ENCODE data around the gene NT5C2.
A peak's percentile ranks its signal among the peaks of the same experiment; 100 is the strongest.

Gene NT5C2

DNA sequence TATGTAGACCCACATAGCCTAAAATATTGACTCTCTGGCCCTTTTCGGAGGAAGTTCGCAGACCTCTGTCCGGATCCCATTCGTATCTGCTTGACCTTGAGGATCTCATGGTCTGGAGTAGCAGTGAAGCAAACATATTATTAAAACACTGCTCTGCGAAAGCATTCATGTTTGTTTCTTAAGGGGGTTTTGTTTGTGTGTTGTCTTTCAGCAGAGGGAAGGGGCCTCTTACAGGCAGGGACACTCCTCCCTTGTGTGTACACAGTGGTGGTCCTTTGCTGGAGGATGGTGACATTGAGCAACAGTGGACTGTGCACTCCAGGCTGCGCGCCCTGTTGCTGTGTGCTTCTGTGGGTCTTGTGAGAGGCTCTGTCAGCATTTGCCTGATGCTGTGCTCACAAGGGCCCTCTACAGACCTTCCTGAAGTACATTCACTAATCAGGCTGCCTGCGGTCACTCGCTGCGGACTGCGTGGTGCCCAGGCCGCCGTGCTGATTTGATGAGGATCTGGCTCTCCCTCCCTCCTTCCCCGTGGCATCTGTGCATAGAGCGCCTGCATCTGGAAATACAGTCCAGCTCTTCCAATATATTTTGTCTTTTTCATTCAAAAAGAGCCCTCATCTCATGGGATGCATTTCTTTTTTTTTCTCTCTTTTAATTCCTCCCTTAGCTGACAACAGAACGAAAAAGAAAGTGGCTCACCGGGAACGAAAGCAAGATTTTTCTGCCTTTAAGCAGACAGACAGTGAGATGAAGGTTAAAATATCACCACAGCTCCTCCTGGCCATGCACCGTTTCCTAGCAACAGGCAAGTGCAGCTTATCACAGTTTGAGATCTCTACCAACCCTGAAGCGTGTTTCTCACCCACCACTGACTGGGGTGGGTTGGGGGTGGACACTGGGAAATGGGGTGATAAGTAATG is 139.2 kb downstream of the NT5C2 start:
- peak; percentile 63 for DNase-seq

DNA sequence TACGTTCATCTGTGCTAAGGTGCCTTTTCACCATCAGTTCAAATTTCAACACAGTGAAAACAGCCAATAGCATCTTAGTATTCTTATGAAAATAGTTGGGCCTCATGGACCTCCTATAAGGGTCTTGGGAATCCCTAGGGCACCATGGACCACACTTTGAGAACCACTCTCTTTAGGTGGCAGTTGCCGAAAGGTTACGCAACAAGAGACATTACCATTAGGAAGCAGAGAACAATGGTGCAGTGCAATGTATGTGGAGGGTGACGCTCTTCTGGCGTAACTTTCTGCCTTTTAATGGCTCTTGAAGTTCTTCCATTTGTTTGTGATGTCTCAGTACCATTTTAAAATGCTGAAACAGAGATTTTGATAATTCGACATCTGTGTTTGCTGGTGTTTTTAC is 143.8 kb downstream of the NT5C2 start:
- DNase-seq: no peak

DNA sequence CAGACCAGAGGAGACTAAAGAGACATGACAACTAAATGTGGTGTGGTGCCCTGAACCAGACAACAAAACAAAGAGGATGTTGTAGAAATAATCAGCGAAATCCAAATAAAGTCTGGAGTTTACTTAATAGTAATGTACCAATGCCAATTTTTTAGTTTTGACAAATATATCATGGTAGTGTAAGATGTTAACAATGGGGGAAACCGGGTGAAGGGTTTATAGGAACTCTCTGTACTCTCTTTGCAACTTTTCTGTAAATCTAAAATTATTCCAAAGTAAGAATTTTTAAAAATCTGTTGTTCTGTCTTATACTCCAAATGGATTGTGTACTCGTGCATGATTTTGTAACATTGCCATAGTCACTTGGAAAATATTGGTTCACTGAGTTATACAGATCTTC is 145.7 kb downstream of the NT5C2 start:
- no peak for DNase-seq

DNA sequence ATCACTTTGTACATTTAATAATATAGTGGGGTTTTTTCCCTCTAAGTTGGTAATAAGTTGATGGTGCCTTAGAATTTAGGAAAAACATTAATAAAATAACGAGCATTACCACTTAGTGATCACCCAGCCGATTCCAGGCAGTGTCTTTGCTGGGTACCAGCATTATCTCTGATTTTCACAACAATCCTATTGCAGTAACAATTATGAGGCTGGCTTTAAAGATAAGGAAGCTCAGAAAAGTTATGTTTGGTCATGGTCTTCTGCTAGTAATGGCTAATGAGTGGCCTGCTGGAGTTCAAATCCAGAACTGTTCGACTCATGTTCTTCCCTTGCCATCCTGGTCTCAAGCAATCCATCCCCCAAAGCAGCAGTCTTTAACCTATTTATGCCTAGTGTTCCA is 147.1 kb downstream of the NT5C2 start:
- DNase-seq: no peak

DNA sequence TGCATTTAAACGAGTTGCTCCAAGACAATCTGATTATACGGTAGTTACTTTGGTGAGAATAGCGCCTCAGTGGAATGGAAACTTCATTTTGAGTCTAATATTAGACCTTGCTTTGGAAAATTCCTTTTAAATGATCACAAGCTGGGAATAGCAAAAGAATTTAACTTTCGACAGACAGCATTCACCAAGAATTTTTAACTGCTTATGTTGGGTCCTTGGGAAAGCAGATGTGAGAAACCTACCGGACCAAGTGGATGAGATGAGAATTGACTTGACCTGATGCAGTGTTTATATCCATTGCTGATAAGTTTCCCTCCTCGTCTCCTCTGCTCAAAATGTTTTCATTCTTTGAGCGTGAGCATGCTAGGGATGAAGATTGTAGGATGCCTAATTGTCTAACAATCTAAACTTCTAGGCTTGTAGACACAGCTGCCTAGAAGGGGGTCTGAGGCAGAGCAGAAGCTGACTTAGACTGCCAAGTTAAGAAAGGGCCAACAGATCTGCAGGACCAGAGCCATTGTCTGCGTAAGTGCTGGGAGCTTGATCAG is 148.1 kb downstream of the NT5C2 start:
- DNase-seq: no peak

DNA sequence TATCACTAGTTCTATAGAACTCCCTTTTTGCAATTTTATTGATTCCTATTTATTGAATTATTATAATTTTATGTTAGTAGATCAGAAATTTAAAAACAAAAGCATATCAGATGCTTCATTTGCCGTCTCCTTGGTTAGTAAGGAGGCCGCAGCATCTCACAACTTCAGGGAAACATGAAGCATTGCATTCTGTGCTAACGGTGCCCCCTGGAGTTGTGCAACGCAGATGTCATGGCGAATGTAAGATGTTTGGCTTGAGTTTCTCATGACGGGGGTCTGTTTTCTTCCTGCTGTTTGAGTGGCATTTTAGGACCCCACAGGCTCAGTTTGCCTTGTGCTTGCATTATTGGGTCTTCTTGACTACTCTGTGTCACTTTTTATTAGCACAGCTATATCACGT is 150.2 kb downstream of the NT5C2 start:
- DNase-seq: no peak

DNA sequence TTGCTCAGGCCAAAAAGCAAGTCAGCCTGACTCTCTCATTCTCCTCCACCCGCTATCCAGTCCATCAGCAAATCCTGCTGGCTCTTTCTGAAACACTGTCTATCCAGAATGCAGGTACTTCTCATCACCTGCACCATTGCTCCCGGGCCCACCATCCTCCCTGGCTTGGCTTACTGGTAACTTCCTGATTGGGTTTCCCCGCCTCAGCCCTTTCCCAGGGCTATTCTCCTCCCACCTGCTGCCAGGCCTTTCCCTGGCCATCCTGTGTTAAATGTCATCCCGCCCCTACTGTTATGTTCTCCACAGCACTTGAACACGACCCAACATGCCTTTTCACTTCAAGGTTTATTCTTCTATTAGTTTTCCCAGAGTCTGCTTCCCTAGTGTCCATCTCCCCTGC is 150.9 kb downstream of the NT5C2 start:
- no peak for DNase-seq

DNA sequence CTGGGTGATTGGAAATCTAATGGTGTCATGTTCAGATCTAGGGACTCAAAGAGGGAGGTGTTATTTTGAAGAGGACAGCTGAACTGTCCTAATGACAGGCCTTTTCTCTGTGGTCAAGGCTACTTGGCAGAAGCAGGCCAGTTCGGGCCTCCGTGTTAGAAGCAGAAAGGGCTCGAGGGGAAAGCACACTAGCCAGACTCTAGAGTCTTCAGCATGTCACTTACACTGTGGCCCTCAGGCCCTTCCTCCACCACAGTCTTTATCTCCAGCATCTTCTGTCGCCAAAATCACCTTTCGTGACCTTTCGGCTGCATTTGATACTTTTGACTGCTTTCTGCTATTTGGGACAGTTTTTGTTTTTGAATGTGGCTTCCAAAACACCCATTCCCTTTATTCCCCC is 151.7 kb downstream of the NT5C2 start:
- no peak for DNase-seq

DNA sequence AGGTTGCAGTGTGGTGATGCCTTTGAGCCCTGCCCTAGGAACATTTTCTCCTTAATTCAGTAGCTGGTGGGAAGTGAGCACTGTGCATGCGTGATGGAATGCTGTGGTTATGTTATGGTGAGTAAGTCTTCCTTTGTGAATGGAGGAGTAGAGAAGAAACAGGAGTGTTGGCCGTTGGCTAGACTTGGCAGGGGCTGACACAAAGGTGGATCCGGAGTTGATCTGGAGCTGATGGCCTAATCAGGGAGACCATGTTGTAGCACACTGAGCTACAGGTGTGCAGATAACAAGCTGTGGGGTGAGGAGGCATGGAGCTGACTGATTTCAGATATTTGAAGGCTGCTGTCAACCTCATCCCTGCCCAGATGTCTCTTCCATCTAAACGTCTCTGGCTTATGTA is 152.7 kb downstream of the NT5C2 start:
- DNase-seq: no peak

DNA sequence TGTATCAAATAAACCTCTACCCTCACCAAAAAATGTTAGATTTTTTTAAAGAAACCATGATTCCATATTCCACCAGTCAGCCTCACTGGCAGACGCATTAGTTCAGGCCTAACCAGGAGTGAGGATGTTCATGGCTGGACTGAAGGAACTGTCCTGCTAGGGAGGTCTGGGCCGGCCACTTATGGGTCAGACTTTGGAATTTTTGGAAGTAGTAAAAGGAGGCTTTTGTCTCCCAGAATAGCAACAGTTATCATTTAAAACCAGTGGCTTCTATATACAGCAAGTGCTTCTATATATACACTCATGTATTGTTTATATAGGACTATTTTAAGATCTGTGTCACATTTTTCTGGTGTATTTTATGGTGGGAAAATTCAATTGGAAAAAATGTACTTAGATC is 154.5 kb downstream of the NT5C2 start:
- no peak for DNase-seq

Measured in right hindlimb (tissue), 1 donor.